ENCODE measurements around the gene CLIP2.
"Not testable (repeated sequence)": the region's sequence is repeated elsewhere in the genome, so short reads cannot be mapped to it uniquely, and the experiment has no call there.

Gene CLIP2

DNA sequence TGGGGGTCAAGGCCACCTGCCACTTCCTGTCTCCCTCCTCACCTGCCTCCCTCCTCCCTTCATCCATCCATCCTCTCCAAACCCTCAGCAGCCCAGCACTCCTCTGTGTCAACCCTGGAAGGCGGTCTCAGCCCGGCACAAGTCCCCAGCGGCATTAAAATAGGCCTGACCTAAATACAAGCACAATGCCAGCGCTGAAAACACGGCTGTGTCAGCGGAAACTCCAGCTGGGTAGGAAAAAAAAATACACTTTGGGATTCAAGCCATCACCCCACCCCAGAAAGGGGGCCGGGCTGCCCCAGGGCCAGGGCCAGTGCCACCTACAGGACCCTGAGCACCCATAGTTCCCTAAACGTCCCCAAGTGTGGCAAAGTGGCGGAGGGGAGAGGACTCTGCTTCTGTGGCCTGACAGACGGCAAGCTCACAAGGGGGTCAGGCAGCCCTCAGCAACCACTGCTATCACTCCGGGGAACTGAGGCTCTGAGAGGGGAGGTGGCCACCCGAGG, 141.8 kb downstream of the CLIP2 start:
- DNase-seq (ENCODE audit: low read depth): no peak

- not testable (repeated sequence) for DNase-seq (ENCODE audit: low read depth)
Observed at GRCh38 chr7:74437291-74437571, 148.0 kb downstream of the CLIP2 start.

DNA sequence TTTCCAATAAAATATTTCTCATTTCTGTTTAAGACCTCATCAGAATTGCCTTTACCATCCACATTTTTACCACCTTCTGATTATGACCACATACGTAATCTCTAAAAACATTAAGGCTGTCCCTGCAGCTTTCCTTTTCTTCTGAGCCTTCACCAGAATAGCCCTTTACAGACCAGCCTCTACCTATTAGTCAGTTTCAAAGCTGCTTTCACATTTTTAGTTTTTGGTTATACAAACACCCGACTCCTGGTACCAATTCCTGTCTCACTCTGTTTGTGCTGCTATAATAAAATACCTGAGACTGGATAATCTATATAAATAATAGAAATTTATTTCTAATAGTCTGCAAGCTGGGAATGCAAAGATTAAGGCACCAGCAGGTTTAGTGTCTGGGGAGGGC, 149.1 kb downstream of the CLIP2 start:
- DNase-seq (ENCODE audit: low read depth): no peak

- no peak for DNase-seq (ENCODE audit: low read depth)
Observed at GRCh38 chr7:74439541-74439940, 150.3 kb downstream of the CLIP2 start.

DNA sequence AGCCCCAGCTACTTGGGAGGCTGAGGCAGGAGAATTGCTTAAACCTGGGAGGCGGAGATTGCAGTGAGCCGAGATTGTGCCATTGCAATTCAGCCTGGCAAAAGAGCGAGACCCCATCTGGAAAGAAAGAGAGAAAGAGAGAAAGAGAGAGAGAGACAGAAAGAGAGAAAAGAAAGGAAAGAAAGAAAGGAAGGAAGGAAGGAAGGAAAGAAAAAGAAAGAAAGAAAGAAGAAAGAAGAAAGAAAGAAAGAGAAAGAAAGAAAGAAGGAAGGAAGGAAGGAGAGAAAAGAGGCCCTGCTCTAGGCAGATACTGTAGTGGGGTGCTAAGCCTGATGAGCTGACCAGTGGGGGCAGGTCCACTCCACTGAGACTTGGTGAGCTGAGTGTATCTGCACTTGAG, 150.9 kb downstream of the CLIP2 start:
- DNase-seq (ENCODE audit: low read depth): not testable (repeated sequence)

DNA sequence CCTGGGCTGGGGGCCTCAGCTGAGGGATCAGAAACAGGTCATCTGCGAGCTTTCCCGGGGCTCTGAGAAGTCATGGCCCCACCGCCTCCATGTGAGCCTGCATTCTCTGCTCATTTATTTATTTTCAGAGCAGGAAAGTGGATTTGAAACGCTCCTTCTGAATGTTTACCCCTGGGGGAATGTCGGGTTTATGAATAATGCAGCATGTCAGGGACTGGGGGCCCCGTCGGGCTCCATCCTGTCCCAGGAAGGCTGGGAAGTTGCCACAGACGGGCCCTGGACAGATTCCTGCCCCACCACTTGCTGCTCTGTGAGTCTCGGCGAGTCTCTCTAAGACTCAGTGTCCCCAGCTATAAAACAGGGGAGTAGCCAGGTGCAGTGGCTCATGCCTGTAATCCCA, 152.6 kb downstream of the CLIP2 start:
- no peak for DNase-seq (ENCODE audit: low read depth)

DNA sequence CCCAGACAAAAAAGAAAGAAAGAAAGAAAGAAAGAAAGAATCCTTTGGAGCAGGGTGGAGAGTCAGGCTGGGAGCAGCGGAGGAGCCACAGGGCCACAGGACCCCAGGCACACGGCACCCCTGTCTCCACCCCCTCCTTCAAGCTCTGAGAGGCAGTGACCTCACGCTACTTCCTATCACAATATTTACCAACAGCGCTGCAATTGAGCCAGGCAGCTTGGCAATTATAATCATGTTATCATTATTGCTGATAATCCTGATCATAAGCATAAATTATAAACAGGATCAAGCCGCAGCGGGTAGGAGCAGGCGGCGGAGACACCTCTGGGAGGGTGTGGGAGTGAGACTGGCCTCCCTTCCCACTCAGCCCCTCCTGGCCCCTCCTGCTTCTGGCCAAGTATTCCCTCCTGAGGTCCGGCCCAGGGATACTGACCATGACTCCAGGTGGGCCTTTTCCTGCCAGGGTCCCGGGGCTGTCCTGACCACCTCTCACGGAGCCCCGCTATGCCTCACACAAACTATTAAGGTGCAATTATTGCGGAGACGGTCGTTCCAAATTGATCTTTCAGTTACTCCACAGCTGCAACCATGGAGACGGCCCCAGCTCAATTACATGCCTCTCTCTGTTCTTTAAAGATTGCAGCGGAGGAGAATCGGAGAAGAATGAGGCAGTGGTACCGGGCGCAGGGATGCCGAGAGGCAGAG, 154.5 kb downstream of the CLIP2 start:
- no peak for DNase-seq (ENCODE audit: low read depth)

- no peak for DNase-seq (ENCODE audit: low read depth)
Observed at GRCh38 chr7:74449144-74449543, 159.9 kb downstream of the CLIP2 start.

- peak; percentile 53 for DNase-seq (ENCODE audit: low read depth)
Observed at GRCh38 chr7:74449809-74450397, 160.7 kb downstream of the CLIP2 start.

DNA sequence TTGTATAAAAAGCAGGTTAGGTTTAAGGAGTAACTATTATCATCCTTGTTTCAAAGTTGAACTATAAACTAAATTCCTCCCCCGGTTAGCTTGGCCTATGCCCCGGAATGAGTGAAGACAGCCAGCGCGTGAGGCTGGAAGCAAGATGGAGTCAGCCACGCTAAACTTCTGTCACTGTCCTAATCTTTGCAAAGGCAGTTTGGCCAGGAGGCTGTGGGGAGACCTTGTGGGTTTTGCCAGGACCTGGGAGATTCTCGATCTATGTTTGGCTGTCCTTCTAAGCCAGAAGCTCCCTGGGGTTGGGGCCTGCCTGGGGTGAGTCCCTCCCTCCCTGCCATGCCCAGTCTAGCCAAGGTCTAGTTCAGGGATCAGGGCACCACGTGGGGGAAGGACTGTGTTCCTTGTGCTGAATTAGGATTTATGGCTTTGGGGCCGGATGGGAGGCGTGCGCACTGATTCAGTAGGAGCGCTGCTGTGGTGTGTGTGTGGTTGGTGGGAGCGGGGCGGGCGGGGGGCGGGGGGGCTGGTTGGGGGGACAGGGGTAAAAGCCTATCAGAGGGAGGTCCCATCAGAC, 163.6 kb downstream of the CLIP2 start:
- no peak for DNase-seq (ENCODE audit: low read depth)

- DNase-seq (ENCODE audit: low read depth): no peak
Observed at GRCh38 chr7:74453322-74454011, 164.3 kb downstream of the CLIP2 start, which contains the start of gene GTF2IRD1. GTF2IRD1 (plus strand) TSS chr7:74453906; CDS start chr7:74508081, 54,175 bp downstream.

GRCh38 chr7:74454021-74454924, 165.1 kb downstream of the CLIP2 start:
- no peak for DNase-seq (ENCODE audit: low read depth)

DNA sequence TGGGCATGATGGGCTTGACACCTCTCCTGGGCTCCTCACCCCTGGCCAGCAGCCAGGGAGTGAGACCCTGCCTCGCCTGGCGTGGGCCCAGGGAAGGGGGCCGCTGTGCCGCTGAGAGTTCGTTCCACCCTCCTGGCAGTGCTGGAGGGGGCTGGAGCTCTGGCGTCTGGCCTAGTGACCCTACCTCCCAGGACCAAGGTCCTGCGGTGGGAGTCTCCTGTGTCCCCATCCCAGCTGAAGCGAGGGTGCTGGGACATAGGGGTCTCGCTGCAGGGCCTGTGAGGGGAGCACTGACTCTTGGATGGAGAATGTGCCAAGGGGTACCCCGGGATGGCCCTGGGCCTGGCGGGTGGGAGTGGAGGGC, 165.7 kb downstream of the CLIP2 start:
- no peak for DNase-seq (ENCODE audit: low read depth)

GRCh38 chr7:74455291-74455804, 166.1 kb downstream of the CLIP2 start:
- DNase-seq (ENCODE audit: low read depth): no peak

Data from stimulated activated CD8-positive, alpha-beta memory T cell treated with anti-CD3 and anti-CD28 coated beads, Interleukin-15, amount 100 ng/mL, for 1 hour (primary cell).